SIG-M5 (cell line): ENCODE results near the gene WDR1.

Source experiments
- DNase-seq: peaks from one replicate; lab custom pipeline; 2025; lab: John Stamatoyannopoulos, UW

Gene WDR1

DNA sequence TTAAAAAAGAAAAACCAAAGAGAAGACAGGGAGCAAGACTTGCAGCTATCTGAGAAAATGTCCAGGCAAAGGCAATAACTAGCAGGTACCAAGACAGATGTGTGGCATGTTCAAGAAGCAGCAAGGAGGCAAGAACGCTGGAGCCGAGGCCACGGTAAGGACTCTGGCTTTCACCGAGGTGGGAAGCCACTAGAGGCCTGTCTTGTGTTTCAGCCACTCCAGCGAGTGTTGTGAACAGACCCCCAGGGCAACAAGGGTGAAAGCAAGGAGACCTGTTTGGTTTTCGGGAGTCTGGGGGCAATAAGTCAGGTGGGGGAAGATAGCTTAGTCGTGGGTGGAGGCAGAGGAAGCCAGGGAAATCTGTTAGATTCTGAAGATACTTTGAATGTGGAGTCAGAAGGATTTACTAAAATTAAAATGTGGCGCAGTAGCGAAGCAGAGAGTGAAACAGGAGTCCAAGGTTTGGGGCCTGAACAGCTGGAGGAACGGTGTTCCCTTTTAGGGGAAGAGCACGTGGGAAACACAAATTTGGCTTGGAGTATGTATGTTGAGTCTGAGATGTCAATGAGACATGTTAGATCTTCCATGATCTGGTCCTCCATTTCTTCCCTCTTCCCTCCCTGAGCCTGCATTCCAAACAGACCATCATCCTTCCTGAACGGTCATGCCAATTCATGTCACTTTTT is 3.1 kb downstream of the WDR1 start:
- DNase-seq, result no peak

DNA sequence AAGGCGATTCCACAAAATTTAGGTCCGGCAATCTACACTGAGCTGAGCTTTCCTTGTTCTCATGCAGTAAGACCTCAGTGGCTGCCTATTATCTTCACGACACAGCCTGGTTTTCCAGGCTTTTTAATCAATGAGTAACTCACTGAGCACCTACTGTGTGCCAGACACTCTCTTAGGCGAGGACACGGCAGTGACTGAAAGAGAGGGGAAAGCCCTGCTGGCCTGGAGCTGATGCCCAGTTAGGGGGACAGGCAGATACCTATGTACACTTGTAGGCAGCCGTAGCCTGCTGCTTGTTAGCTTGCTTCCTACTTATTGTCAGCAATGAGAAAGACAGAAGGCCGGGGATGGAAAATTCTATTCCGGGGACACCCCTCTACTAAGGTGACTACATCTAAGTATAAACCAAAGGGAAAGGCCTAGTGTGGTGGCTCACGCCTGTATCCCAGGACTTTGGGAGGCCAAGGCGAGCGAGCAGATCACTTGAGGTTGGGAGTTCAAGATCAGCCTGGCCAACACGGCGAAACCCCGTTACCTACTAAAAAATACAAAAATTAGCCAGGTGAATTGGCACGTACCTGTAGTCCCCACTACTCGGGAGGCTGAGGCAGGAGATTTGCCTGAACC is 3.8 kb downstream of the WDR1 start:
- DNase-seq, result no peak

DNA sequence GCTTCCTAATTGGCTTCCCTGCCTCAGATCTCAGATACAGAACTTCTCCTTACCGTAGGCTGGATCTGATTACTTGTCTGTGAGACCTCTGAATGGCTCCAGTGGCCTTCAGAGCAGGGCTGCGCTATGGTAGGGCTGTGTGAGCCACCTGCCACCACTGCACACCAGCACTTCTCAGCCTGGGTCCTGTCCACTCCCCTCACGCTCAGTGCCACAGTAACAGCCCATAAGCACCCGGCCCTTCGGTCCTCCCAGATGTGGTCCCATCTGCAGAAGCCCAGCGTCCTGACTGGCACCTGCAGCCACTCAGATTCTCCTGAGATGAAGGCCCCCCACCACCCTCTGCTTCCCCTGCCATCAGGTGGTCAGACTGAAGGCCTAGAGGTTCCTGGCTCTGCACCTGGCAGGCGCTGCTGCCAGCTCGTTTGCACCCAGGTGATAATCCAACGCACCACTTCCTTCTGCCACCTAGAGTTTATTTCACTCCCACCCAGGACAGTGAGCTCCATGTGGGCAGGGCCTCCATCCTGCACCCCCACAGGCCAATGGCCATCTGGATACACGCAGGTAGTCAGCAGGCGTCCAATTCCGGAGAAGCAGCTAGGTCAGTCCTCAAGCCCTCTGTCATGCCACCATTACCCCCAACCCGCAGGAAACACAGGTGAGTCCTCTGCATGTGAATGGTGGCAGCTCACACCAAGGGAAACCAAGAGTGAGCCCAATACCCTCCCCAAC is 5.4 kb downstream of the WDR1 start:
- no peak for DNase-seq

DNA sequence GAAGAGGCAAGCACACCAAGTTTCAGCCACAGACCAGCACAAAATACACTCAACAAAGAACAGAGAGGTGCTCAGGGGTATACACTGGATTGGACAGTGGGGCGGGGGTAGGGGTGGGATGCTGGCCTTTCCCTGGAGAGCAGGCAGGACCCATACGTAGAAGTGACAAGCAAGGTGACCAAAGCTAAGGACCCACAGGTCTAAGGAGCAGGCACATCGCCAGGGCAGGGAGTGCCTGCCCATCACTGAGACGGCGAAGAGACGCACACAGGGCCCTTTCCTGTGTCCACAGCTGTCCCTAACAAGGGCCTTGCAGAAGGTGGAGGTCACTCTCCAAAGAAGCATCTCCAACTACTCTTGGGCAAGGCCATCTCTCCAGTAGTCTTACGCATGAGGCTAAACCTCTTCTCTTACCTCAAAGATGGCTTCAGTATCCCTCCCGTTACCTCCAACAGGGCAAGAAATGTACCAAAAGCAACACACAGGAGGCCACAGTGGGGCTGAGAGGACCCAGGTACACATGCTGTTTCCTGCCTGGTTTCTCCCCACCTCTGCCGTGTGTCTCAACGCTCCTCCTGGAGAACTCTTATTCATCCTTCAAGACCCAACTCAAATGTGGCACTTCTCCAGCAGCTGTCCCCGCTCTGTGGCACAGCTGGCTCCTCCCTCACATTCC is 6.5 kb downstream of the WDR1 start:
- no peak for DNase-seq

DNA sequence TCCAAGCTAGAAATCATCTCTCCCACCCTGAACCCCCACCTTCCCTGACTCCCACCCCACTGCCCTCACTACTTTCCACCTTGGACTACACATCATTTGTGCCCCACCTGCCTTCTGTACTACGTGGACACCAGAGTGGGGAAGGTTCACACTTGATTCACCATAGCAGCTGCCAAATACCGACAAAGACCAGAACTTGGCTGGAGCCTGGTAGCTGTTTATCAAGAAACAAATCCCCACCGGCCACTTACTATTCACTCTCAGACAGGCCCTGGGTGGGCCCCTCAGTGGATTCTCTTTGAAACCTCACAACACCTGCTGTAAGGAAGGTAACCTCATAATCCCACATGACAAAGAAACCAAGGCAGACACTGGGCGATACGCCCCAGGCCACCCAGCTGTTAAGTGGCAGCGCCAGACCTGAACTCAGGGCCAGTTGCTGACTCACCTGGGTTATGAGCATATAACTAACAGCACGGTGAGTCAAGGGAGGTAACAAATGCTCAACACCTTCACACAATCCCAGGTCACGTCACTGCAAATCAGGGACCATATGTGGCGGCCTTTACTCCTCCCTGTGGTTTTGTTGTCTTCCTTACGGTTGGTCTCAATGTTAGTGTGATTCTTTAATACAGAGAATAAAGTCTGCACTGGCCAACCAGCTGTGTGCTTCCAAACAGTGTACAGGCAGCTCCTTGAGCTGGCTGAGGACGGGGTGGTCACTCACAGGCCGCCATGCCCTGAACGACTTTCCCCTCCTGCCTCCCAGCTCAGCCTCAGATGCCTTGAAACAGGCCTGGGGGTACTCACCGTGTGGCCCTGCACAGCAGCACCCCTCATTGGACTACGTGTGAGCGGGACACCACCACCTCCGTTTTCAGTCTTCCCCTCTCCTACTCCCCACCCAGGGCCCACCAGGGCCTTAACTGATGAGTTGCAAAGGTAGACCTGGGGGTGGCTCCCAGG is 7.5 kb downstream of the WDR1 start:
- no peak for DNase-seq

DNA sequence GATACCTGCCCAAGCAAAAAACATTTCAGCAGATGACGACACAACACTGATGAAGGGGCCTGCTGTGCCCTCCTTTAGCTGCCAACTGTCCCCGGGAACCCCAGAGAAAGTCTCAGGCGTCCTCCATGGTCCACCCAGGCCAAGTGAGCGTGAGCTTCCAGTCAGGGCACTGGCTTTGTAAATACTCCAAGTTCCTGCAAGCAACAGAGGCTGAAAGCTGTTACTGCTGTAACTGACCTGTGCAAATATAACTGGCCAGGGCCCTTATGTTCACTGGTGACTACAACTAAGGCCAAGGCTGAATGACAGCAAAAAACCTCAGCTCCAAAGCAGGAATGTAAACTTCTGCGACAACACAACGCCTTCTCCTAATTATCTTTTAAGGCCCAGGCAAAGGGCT is 8.2 kb downstream of the WDR1 start:
- DNase-seq, result no peak

DNA sequence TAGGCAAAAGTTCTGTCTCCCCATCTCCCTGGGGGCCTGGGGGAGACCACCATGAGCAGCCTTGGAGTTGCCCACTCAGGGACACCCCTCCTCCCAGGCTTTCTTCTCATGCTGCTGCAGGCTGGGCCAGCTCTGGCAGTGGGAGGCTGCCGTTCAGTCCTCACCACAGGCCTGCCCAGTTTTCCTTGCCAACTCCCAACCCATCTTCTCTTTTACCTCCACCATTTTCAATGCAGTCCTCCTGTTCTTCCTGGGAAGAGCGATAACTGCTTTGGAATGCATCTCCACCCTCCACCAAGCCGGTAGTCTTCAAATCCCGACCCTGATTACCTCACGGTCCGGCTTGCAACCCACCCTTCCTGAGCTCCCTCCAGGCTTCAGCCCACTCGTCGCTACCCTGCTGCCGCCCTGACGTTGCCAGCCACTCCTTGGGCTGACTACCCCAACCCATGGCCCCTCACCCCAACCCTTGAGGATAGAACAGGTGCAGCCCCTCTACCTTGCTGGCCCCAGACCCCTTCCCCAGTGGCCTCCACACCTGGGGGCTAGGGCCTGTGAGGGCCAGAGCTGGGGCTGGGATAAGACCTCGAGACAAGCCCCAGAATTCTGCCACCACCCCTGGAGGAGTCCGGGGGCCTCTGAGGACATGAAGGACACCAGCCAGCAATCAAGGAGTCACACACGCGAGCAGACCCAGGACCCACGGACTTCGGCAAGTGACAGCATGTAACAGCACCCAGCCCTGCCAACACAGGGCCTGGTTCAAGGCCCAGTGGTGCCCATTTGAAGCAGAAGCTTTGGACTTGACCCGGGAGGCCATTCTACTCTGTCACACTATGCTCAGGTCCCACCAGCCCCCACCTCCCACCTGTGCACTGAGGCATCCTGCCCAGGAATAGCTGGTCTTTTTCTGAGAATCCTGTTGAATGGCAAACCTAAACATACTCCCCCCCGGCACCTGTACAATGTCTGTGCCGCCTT is 9.2 kb downstream of the WDR1 start:
- no peak for DNase-seq

DNA sequence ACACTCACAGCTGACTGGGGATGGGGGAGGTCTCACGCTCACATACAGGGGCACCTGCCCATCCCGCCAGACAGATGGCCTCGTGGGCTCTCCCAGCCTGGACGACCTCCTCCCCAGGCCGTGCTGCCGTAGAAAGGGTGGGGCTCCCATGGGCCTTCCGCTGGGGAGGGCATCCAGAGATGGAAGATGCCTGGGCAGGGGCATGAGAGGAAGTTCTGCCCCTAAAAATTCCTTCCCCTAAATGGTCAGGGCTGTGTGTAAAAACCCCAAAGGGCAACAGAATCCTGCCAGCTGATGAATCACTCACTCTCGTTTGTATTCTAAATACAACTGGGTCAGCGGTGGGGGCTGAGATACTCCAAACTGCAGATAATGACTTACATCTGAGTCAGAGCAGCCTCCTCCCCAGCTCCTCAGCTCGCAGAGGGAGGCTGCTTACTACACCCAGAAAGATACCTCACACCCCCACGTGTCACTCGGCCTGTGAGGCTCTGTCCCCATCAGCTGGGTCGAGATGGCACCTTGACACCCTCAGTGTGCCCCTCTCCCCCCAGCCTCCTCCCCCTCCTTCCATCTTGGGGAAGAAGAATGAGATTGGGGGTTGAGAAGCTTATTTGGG is 10.1 kb downstream of the WDR1 start:
- DNase-seq, result peak; percentile 2

DNA sequence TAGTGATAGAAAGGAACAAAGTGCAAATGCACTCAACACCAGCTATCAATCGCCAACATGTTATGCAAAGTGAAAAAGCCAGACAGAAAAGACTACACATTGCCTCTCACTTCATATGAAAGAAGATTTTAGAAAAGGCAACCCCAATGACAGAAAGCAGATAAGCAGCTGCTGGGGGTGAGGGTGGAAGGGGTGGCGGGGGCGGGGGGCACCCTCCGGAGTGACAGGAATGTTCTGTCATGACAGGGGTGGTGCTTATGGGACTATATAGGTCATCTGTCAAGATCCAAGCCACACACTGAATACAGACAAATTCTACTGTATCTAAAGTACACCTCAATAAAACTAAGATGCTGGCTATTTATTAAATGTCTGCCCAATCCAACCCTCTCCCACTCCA is 10.7 kb downstream of the WDR1 start:
- DNase-seq, result no peak

DNA sequence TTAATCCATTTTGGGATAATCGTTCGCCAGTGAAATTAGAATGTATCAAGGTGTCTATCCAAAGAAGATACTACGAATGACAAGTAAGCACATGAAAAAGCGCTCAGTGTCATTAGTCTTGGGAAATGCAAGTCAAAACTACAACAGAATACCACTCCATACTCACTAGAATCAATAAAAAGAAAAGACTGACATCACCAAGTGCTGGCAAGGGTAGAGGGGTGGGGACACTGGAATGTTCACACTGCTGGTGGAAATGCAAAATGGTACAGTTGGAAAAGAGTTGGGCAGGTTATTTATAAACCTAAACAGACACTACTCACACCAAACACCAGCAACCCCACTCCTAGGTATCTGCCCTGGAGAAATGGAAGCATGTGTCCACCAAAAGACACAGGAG is 11.2 kb downstream of the WDR1 start:
- no peak for DNase-seq

DNA sequence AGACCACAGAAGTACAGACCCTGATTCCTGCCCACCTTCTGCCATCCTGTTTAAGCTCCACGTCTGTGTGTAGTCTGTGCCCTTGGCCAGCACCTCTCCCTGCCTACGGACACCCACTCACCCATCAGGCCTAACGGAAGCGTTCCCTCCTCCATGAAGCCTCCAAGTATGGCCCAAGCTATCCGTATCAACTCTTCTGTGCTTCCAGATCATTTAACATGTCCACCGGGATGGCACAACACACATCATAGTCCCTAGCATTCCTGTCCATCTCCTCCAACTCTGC is 11.7 kb downstream of the WDR1 start:
- DNase-seq, result no peak

DNA sequence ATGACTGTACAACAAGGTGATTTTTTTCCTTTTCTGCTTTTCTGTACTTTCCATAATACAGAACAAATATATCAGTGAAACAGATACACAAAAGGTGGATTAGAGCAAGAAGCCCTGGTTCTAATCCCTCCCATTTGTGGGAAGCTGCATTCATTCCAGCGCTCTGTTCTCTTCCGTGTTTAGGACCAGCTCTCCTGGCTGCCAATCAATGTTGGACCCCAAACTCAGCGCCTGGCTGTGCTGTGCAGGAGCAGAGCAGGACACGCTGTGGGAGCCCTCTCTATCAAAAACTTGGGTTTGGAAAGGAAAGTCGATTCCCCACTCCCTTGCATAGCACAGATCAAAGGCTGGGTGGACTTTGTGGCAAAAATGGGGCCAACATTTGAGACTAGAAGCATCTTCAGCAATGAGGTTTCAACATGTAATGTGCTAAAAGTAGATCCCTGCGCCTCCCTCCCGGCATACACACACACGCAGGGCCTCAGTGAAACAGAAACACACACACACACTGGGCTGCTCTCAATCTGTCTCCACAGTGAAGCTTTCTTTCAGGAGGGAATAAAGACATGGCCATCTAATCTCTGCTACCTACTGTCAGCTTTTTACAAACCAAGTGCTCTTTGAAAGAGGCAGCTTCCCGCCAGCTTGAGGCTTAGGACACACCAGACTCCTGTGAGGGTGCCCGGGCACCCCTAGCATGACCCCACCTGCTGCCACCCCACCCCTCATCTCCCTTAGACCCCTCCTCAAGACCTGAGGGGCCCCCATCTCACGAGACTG is 12.2 kb downstream of the WDR1 start:
- no peak for DNase-seq

DNA sequence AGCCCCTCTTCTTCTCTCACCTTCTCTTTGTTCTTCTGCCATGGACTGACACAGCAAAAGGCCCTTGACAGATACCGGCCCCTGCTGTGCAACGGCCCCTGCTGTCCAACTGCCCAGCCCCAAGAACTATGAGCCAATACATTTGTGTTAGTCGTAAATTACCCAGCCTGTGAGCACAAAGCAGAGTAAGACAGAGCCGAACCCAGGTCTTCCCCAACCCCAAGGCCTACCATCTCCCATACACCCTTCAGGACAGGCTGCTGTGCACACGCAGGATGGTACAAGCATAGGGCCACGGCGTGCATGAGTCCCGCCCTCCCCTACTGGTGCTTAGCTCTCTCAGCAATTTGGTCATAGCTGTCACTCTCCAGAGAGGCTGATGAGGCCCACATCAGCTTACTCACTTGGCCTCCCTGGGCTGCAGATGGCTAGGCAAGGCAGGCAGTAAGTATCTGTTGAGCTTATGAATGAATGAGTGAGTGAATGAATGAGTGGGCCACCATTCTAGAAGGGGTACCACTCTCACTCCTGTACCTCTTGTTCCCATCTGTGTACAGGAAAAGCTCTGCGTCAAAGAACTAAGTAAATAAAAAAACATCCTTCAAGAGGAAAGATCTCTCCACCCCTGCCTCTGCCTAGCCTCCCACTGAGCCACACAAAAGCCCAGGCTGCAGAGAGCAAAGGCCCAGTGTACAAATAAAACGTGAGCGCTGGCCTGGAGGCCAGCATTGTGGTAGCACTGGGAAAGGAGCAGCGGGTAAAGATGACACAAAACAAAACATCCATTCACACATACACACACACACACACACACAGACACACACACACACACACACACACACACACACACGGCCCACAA is 13.9 kb downstream of the WDR1 start:
- no peak for DNase-seq

DNA sequence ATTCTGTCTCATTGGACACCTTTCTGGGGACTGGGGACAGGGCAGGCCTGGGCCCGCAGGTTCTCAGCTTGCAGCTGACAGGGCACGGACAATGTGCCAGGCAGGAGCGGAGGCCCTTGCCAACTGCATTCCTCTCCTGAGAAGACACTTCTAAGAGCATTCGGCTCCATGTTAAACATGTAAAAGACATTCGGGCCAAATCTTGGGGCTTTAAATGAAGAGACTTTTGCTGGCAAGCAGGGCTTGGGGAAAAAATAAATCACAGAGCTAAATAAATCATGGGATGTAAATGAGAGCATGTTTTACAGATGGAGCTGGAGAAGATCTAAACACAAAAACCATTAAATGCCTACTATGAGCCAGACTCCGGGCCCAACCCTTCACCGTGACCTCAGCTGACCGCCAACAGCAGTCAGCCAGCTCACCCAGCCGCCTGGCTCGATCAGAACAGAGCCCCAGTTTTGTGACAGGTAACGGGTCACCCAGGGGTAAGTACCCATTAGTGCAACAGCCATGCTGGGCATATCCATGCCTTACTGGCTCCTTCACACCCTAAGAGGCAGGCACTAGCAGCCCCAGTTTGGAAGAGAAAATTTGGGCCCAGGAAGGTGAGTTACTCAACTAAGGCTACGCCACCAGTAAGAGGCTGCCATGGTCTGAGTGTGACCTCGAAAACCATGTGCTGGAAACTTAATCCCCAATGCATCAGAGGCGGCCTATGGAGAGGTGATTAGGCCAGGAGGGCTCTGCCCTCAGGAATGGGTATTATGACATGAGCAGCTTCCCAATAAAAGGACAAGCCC is 14.7 kb downstream of the WDR1 start:
- DNase-seq, result no peak

DNA sequence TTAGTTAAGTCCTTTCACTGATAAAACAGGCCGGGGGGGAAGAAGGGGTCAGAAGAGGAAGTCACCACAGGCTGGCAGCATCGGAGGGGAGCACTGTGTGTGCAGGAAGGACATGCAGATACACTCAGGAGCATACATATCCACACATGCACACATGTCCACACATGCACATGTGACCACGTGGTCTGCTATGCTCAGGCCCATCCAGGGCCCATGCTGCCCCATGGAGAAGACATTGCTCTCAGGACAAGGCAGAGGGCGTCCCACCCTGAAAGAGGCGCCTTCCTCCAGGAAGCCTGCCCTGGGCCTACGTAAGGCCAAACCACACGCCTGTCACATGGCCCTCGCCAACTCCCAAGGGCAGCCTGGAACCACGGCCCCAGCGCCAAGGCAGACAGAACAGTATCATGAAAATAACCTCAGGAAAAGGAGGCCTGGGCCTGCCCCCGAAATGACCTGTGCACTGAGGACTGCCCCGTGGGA is 15.8 kb downstream of the WDR1 start:
- DNase-seq, result no peak

DNA sequence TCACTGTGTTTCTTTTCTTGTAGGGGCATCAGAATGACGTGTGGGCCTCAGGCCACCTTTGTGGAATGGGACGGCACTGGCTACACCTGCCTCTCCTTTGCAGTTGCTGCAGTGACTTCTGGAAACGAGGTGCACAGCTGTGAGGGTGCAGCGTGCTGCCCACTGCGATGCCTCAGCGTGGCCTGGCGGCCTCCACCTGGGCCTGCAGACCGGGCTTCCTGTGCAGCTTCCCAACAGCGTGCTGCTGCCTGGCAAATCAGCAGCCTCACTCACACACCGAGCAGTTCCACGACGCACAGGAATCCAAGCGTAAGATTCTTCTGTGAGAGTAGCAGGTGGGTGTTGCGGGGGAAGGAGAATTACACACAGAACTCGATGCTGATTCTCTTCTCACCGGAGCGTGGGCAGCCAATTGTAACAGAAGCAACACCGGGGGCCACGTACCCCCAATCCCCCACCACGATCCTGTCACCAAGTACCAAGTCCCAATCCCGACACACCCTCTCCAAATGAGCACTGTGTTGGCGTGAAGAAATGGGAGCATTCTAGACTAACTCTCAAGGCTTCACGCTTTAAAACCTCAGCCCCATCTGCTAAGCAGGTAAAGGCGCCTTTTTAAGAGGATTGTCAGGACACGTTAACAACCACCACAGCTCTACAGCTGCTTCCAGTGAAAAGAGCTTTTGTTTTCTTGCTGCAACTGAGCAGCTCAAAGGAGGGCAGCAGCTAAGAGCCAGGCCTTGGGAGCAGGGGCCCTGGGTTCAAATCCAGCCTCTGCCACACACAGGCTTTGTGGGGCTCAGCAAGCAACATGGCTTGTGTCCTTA is 16.9 kb downstream of the WDR1 start:
- DNase-seq, result no peak

DNA sequence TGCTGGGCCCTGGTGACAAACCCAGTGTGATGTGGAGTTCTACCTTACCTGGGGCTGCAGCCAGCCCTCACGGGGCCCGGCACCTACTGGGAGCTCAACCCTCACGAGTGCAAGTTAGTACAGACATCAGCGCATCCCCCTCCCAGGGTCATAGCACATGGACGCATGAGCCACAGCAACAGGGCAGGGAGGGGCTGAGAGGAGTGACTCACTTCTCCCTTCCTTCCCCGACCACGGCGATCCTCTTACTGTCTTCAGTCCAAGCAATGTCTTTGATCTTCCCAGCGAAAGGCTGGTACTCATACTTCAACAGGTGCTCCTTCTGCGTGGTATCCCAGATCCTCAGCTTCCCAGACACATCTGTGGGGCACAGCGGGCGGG is 17.8 kb downstream of the WDR1 start:
- DNase-seq, result no peak
